Vagina (tissue), 2 donors: ENCODE results near the gene CRHBP.
"Not testable (repeated sequence)": the region's sequence is repeated elsewhere in the genome, so short reads cannot be mapped to it uniquely, and the experiment has no call there.

Source experiments
- POLR2A ChIP-seq, 2 donors: fragments of 450-650 bp; IDR thresholded peaks; one replicate each; pipeline ENCODE4 v1.6.1; 2017; ENCODE audit warnings: antibody characterized with exemption in 2 of 2, mild to moderate bottlenecking in 2 of 2, moderate library complexity in 2 of 2
- TF ChIP-seq, protein P1 (sequence below), 3 experiments: fragments of 450-650 bp in 2 of 3; fragments of 200-600 bp in 1 of 3; sonication (generic) in 1 of 3; IDR thresholded peaks; one replicate each; pipeline ENCODE4 v1.5.1; 2017 to 2019; ENCODE audit warnings: antibody characterized with exemption in 3 of 3, mild to moderate bottlenecking in 2 of 3, moderate library complexity in 2 of 3

DNA sequence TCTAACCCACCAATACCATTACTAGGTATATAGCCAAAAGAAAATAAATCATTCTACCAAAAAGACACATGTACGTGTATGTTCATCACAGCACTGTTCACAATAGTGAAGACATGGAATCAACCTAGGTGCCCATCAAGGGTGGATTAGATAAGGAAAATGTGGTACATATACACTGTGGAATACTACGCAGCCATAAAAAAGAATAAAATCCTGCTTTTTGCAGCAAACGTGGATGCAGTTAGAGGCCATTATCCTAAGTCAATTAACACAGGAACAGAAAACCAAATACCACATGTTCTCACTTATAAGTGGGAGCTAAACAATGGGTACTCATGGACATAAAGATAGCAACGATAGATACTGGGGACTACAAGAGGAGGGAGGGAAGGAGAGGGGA, 45.4 kb downstream of the CRHBP start:
- TF ChIP-seq, protein P1, sequence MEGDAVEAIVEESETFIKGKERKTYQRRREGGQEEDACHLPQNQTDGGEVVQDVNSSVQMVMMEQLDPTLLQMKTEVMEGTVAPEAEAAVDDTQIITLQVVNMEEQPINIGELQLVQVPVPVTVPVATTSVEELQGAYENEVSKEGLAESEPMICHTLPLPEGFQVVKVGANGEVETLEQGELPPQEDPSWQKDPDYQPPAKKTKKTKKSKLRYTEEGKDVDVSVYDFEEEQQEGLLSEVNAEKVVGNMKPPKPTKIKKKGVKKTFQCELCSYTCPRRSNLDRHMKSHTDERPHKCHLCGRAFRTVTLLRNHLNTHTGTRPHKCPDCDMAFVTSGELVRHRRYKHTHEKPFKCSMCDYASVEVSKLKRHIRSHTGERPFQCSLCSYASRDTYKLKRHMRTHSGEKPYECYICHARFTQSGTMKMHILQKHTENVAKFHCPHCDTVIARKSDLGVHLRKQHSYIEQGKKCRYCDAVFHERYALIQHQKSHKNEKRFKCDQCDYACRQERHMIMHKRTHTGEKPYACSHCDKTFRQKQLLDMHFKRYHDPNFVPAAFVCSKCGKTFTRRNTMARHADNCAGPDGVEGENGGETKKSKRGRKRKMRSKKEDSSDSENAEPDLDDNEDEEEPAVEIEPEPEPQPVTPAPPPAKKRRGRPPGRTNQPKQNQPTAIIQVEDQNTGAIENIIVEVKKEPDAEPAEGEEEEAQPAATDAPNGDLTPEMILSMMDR (IDR thresholded peaks at IDR 0.05), result not testable (repeated sequence)
- not testable (repeated sequence) for TF ChIP-seq POLR2A (IDR thresholded peaks at IDR 0.05)
